ENCODE results near the gene SPECC1. TPM values are rescaled to one million over a fixed set of nuclear protein-coding genes. Genes with fewer than 3 reads are reported as not detected.

Gene SPECC1
- total and polyA plus RNA-seq, 9 of the 15 experiments (the other 6 are each of a cell fraction or from before 2014, with no cell fraction given): 2.4 to 19.6 (median 14.7) TPM

DNA sequence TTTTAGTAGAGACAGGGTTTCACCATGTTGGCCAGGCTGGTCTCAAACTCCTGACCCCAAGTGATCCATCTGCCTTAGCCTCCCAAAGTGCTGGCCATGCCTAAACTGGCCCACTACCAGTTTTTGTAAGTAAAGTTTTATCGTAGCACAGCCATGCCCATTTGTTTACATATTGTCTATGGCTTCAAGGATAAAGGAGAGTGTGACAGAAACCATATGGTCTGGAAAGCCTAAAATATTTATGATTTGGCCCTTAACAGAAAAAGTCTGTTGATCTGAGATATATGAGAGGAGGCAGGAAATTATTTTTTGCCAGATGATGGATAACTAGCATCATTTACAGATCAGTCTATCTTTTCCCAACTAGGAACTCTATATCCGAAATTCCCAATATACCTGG lies 36.0 kb upstream of the SPECC1 start:
- no peak overlapping the region for H3K9ac ChIP-seq (ENCODE audit: insufficient read depth in 1 of 2, low read depth in 2 of 2, low read length in 2 of 2)
- H4K20me1 ChIP-seq (replicated peaks; ENCODE audit: control insufficient read depth, insufficient read depth, low read length): no peaks in the 10 kb centered on the region
- BruUV-seq (replicated peaks): no TSS peak
- in situ Hi-C loops (cut with MboI): no loop called here
- no peak overlapping the region for H3K4me3 ChIP-seq
- WGBS (ENCODE audit: insufficient coverage, low coverage, missing lambda C conversion rate): 93% methylated on average over 2 of the region's 2 CpGs
- no peaks in the 10 kb centered on the region for H3K27me3 ChIP-seq (ENCODE audit: control insufficient read depth in 2 of 2, insufficient read depth in 2 of 2, low read length in 2 of 2)
- peaks cover 75% of the 10 kb centered on the region for H3K79me2 ChIP-seq (ENCODE audit: control insufficient read depth, insufficient read depth, low read length)
- peaks cover 4 to 6% of the 10 kb centered on the region in 2 experiments; a peak in 4 of 5 replicates for H3K4me1 ChIP-seq (replicated peaks in 1 of 2; ENCODE audit: control insufficient read depth in 2 of 2, insufficient read depth in 2 of 2, low read length in 2 of 2)
- H3K9me3 ChIP-seq (replicated peaks; ENCODE audit: control insufficient read depth, insufficient read depth, low read depth, low read length): no peaks in the 10 kb centered on the region
- no peak overlapping the region for H3K27ac ChIP-seq (ENCODE audit: extremely low read depth, low read depth, low read length)
- no peak overlapping the region for H2AFZ ChIP-seq (ENCODE audit: low read depth, low read length)
- DNase-seq (ENCODE audit: extremely low read depth in 1 of 4, low spot score in 3 of 4) (no peak), ATAC-seq (no peak), FAIRE-seq (no peak)
- ChIA-PET POLR2A (interaction anchor here (0.6 kb wide), 1 partner anchor 203 kb away, joined by 3 read pairs; no protein-coding TSS in a partner anchor), CTCF (ENCODE audit: low intra/inter-chr PET ratio) (no interaction called here)
- no peaks in the 10 kb centered on the region for H3K9me1 ChIP-seq (ENCODE audit: control insufficient read depth, insufficient read depth, low read length)
- H3K4me2 ChIP-seq (ENCODE audit: insufficient read depth, low read length): no peak overlapping the region
- intact Hi-C loops (cut with micrococcal nuclease): no loop called here
- TF ChIP-seq RBM25 (IDR thresholded peaks at IDR 0.05; ENCODE audit: low read depth, low read length, severe bottlenecking) (no peak), TFAM (CRISPR knock-in tag; conservative IDR thresholded peaks at IDR 0.05) (no peak), ESRRB (CRISPR knock-in tag; IDR thresholded peaks at IDR 0.05; ENCODE audit: borderline replicate concordance) (no peak)
- H3K36me3 ChIP-seq (ENCODE audit: control insufficient read depth, insufficient read depth, low read length): peaks cover 55% of the 10 kb centered on the region

DNA sequence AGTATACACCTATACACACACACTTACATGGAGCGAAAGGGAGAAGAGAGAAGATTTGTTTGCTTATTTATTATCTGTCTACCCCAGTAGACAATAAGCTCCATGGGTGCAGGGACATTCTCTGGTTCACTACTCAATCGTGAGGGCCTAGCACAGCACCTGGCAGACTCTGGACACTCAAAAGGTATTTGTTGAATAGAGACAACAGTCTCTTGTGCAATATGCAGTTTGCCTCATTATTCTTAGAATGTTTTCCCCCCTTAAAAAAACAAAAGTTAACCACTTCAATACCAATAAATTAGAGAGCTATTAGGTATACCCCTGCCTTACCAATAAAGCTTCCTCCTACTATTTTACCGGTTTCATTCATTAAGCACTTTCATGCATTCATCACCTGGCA lies 33.6 kb upstream of the SPECC1 start:
- CTCF ChIA-PET (ENCODE audit: low intra/inter-chr PET ratio): no interaction called here
- 81% methylated on average over 3 of the region's 3 CpGs for WGBS (ENCODE audit: insufficient coverage, low coverage, missing lambda C conversion rate)
- BruUV-seq (replicated peaks): TSS peak; percentile 38
- Histone ChIP-seq H3K9me1 (ENCODE audit: control insufficient read depth, insufficient read depth, low read length) (no peaks in the 10 kb centered on the region), H4K20me1 (replicated peaks; ENCODE audit: control insufficient read depth, insufficient read depth, low read length) (no peaks in the 10 kb centered on the region), H3K79me2 (ENCODE audit: control insufficient read depth, insufficient read depth, low read length) (peaks cover 65% of the 10 kb centered on the region), H3K4me1 (replicated peaks in 1 of 2; ENCODE audit: control insufficient read depth in 2 of 2, insufficient read depth in 2 of 2, low read length in 2 of 2) (peaks cover 7 to 8% of the 10 kb centered on the region in 2 experiments; a peak in 4 of 5 replicates), H3K27me3 (ENCODE audit: control insufficient read depth in 2 of 2, insufficient read depth in 2 of 2, low read length in 2 of 2) (no peaks in the 10 kb centered on the region), H2AFZ (ENCODE audit: low read depth, low read length) (no peak overlapping the region), H3K27ac (ENCODE audit: extremely low read depth, low read depth, low read length) (no peak overlapping the region), H3K9me3 (replicated peaks; ENCODE audit: control insufficient read depth, insufficient read depth, low read depth, low read length) (peaks cover 9% of the 10 kb centered on the region), H3K36me3 (ENCODE audit: control insufficient read depth, insufficient read depth, low read length) (peaks cover 37% of the 10 kb centered on the region; the same call in 2 of the 3 replicates), H3K4me3 (no peak overlapping the region), H3K9ac (ENCODE audit: insufficient read depth in 1 of 2, low read depth in 2 of 2, low read length in 2 of 2) (no peak overlapping the region; a peak in 1 of 4 replicates), H3K4me2 (ENCODE audit: insufficient read depth, low read length) (0 out of 2 replicates have a peak overlapping the region, but pooled peaks have one; percentile 27)
- in situ Hi-C loops (cut with MboI) (no loop called here), intact Hi-C loops (cut with micrococcal nuclease) (no loop called here)
- DNase-seq (ENCODE audit: extremely low read depth in 1 of 4, low spot score in 3 of 4): no peak
- FAIRE-seq: no peak
- ATAC-seq: no peak
- POLR2A ChIA-PET: no interaction called here
- TF ChIP-seq KAT7 (CRISPR knock-in tag; IDR thresholded peaks at IDR 0.05; ENCODE audit: borderline replicate concordance) (no peak), MEIS2 (IDR thresholded peaks at IDR 0.05; ENCODE audit: partially characterized antibody) (no peak), ZNF785 (CRISPR knock-in tag; IDR thresholded peaks at IDR 0.05) (no peak), ZNF41 (CRISPR knock-in tag; conservative IDR thresholded peaks at IDR 0.05) (no peak), TRIM28 (IDR thresholded peaks at IDR 0.05) (no peak), POLR2AphosphoS5 (IDR thresholded peaks at IDR 0.05; ENCODE audit: control insufficient read depth, insufficient read depth, low read depth, low read length) (no peak), ILK (tag; IDR thresholded peaks at IDR 0.05; ENCODE audit: borderline replicate concordance, low read depth) (no peak)
- TF ChIP-seq, protein P1, sequence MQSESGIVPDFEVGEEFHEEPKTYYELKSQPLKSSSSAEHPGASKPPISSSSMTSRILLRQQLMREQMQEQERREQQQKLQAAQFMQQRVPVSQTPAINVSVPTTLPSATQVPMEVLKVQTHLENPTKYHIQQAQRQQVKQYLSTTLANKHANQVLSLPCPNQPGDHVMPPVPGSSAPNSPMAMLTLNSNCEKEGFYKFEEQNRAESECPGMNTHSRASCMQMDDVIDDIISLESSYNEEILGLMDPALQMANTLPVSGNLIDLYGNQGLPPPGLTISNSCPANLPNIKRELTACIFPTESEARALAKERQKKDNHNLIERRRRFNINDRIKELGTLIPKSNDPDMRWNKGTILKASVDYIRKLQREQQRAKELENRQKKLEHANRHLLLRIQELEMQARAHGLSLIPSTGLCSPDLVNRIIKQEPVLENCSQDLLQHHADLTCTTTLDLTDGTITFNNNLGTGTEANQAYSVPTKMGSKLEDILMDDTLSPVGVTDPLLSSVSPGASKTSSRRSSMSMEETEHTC (IDR thresholded peaks at IDR 0.05): no peak
- TF ChIP-seq, protein P2, sequence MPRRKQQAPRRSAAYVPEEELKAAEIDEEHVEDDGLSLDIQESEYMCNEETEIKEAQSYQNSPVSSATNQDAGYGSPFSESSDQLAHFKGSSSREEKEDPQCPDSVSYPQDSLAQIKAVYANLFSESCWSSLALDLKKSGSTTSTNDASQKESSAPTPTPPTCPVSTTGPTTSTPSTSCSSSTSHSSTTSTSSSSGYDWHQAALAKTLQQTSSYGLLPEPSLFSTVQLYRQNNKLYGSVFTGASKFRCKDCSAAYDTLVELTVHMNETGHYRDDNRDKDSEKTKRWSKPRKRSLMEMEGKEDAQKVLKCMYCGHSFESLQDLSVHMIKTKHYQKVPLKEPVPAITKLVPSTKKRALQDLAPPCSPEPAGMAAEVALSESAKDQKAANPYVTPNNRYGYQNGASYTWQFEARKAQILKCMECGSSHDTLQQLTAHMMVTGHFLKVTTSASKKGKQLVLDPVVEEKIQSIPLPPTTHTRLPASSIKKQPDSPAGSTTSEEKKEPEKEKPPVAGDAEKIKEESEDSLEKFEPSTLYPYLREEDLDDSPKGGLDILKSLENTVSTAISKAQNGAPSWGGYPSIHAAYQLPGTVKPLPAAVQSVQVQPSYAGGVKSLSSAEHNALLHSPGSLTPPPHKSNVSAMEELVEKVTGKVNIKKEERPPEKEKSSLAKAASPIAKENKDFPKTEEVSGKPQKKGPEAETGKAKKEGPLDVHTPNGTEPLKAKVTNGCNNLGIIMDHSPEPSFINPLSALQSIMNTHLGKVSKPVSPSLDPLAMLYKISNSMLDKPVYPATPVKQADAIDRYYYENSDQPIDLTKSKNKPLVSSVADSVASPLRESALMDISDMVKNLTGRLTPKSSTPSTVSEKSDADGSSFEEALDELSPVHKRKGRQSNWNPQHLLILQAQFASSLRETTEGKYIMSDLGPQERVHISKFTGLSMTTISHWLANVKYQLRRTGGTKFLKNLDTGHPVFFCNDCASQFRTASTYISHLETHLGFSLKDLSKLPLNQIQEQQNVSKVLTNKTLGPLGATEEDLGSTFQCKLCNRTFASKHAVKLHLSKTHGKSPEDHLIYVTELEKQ (CRISPR knock-in tag; IDR thresholded peaks at IDR 0.05): no peak
